Tibial nerve (tissue), 4 donors: Measurements from ENCODE around the gene SPINT1.
"Not testable (repeated sequence)": the region's sequence is repeated elsewhere in the genome, so short reads cannot be mapped to it uniquely, and the experiment has no call there.

Experiments used
- CTCF ChIP-seq, 5 experiments: fragments of 200-600 bp in 3 of 5; fragments of 450-650 bp in 2 of 5; sonication (generic) in 3 of 5; IDR thresholded peaks; one replicate each; pipeline ENCODE4 v1.5.1; 2016 to 2019; ENCODE audit warnings: antibody characterized with exemption in 5 of 5, mild to moderate bottlenecking in 3 of 5, moderate library complexity in 2 of 5
- EP300 ChIP-seq, 2 donors: sonication (generic); formaldehyde crosslinking; IDR thresholded peaks; one replicate each; pipeline ENCODE4 v1.6.1; 2017; ENCODE audit warnings: antibody characterized with exemption in 2 of 2, mild to moderate bottlenecking in 1 of 2
- POLR2A ChIP-seq, 2 donors: fragments of 450-650 bp; IDR thresholded peaks; one replicate each; pipeline ENCODE4 v1.6.1; 2017; ENCODE audit warnings: antibody characterized with exemption in 2 of 2, mild to moderate bottlenecking in 2 of 2, moderate library complexity in 2 of 2

GRCh38 chr15:40861147-40861546, 17.3 kb downstream of the SPINT1 start:
- not testable (repeated sequence) for TF ChIP-seq CTCF, POLR2A, EP300 (IDR thresholded peaks at IDR 0.05)
